HAP-1 (cell line): ENCODE results near the gene TULP4.
A peak's percentile ranks its signal among the peaks of the same experiment; 100 is the strongest.
"Not testable (repeated sequence)": the region's sequence is repeated elsewhere in the genome, so short reads cannot be mapped to it uniquely, and the experiment has no call there.

Source experiments
- DNase-seq, 2 experiments: peaks; one replicate each; pipeline ENCODE4 v3.0.0-alpha.2; 2016 to 2020; ENCODE audit warnings: low spot score in 2 of 2
- H3K27me3 ChIP-seq: fragments of 250-450 bp; sonication (Bioruptor Pico); 2 replicates; pipeline ENCODE4 v1.5.1; 2020; ENCODE audit warnings: low read depth, mild to moderate bottlenecking, moderate library complexity
- H3K36me3 ChIP-seq: fragments of 250-450 bp; sonication (Bioruptor Pico); replicated peaks from 2 replicates; pipeline ENCODE4 v1.5.1; 2020; ENCODE audit warnings: mild to moderate bottlenecking
- H3K4me1 ChIP-seq: fragments of 250-450 bp; sonication (Bioruptor Pico); 2 replicates; pipeline ENCODE4 v1.5.1; 2020; ENCODE audit warnings: mild to moderate bottlenecking
- H3K4me3 ChIP-seq: fragments of 250-450 bp; sonication (Bioruptor Pico); 2 replicates; pipeline ENCODE4 v1.5.1; 2020; ENCODE audit warnings: mild to moderate bottlenecking, moderate library complexity
- H3K9me3 ChIP-seq: fragments of 250-450 bp; sonication (Bioruptor Pico); 2 replicates; pipeline ENCODE4 v1.5.1; 2020; ENCODE audit warnings: mild to moderate bottlenecking, moderate library complexity
- in situ Hi-C: fragments of 300-500 bp; cut with MboI; formaldehyde crosslinking; loops from 3 replicates; pipeline ENCODE4 v1.14.3; 2020; ENCODE audit warnings: low sequenced_read_pairs, inconsistent platforms, mixed read lengths

Gene TULP4

GRCh38 chr6:158459726-158460125, 147.5 kb downstream of the TULP4 start:
- Histone ChIP-seq H3K9me3 (0 out of 2 replicates have a peak, but pooled peaks cover 1% of the 10 kb centered on the region), H3K27me3 (no peaks in the 10 kb centered on the region), H3K4me3 (no peak overlapping the region), H3K36me3 (peaks cover 7% of the 10 kb centered on the region), H3K4me1 (peaks cover 7% of the 10 kb centered on the region)
- no peak for DNase-seq
- in situ Hi-C loops, result no loop called here

DNA sequence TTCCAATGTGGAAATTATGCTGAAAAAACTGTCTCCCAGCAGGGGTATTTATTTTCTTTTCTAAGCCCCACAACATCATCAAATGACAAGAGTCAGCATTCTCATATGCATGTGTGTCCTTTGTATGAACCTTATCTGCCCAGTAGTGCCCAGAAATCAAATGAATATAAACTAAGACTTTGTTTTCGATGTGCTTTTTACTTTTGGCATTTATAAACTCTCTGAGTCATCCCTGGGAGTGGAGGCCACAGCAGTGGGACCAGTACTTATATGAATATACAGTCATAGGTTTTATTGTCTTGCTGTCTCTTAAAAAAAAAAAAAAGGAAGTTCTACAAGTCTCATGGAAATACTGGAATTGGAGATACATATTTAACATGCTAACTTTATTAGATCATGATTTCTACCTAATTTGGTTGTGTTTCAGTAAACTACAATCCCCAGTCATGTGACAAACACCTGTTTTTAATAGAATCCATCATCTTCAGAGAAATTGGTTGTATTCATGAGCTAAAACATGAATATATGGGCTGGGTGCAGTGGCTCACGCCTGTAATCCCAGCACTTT, 148.4 kb downstream of the TULP4 start:
- Histone ChIP-seq H3K4me1 (peaks cover 12% of the 10 kb centered on the region), H3K27me3 (no peaks in the 10 kb centered on the region), H3K36me3 (peaks cover 7% of the 10 kb centered on the region), H3K4me3 (no peak overlapping the region), H3K9me3 (0 out of 2 replicates have a peak, but pooled peaks cover 2% of the 10 kb centered on the region)
- no peak for DNase-seq
- in situ Hi-C loops, result no loop called here

GRCh38 chr6:158461954-158462353, 149.7 kb downstream of the TULP4 start:
- in situ Hi-C loops, result no loop called here
- DNase-seq, result no peak
- 0 out of 2 replicates have a peak, but pooled peaks cover 2% of the 10 kb centered on the region for H3K9me3 ChIP-seq

GRCh38 chr6:158464483-158464882, 152.2 kb downstream of the TULP4 start:
- Histone ChIP-seq H3K36me3 (peaks cover 5% of the 10 kb centered on the region), H3K9me3 (0 out of 2 replicates have a peak, but pooled peaks cover 2% of the 10 kb centered on the region), H3K27me3 (no peaks in the 10 kb centered on the region), H3K4me3 (no peak overlapping the region), H3K4me1 (peaks cover 12% of the 10 kb centered on the region)
- in situ Hi-C loops, result no loop called here
- DNase-seq, result peak; percentile 60 to 72

More at GRCh38 chr6:158461954-158462353, 149.7 kb downstream of the TULP4 start:
- Histone ChIP-seq H3K4me3 (no peak overlapping the region), H3K36me3 (peaks cover 7% of the 10 kb centered on the region), H3K4me1 (peaks cover 12% of the 10 kb centered on the region), H3K27me3 (no peaks in the 10 kb centered on the region)

DNA sequence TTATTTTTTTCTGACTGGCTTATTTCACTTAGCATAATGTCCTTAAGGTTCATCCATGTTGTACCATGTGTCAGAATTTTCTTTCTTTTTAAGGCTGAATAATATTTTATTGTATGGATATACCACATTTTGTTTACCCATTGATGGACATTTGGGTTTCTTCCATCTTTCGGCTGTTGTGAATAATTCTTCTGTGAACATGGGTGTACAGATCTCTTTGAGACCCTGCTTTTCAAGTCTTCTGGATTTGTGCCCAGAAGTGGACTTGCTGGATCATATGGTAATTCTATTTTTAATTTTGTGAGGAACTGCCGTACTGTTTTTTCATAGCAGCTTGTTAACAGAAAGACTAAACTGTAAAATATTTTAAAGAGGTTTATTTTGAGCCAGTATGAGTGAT, 153.0 kb downstream of the TULP4 start:
- in situ Hi-C loops, result no loop called here
- Histone ChIP-seq H3K36me3 (peaks cover 5% of the 10 kb centered on the region), H3K4me3 (no peak overlapping the region), H3K27me3 (no peaks in the 10 kb centered on the region), H3K4me1 (peaks cover 12% of the 10 kb centered on the region), H3K9me3 (0 out of 2 replicates have a peak, but pooled peaks cover 2% of the 10 kb centered on the region)
- no peak for DNase-seq

- H3K9me3 ChIP-seq, result 0 out of 2 replicates have a peak, but pooled peaks cover 2% of the 10 kb centered on the region
- no peaks in the 10 kb centered on the region for H3K27me3 ChIP-seq
- peaks cover 12% of the 10 kb centered on the region for H3K4me1 ChIP-seq
- H3K4me3 ChIP-seq, result no peak overlapping the region
- in situ Hi-C loops, result no loop called here
- DNase-seq, result no peak
- peaks cover 5% of the 10 kb centered on the region for H3K36me3 ChIP-seq
These were observed 153.5 kb downstream of the TULP4 start for GRCh38 chr6:158465747-158466146.

- Histone ChIP-seq H3K36me3 (peaks cover 7% of the 10 kb centered on the region), H3K9me3 (0 out of 2 replicates have a peak, but pooled peaks cover 2% of the 10 kb centered on the region), H3K4me3 (no peak overlapping the region), H3K27me3 (no peaks in the 10 kb centered on the region), H3K4me1 (peaks cover 12% of the 10 kb centered on the region)
- in situ Hi-C loops, result no loop called here
- no peak for DNase-seq
These were observed 155.7 kb downstream of the TULP4 start for GRCh38 chr6:158467923-158468322.

GRCh38 chr6:158468666-158469065, 156.4 kb downstream of the TULP4 start:
- Histone ChIP-seq H3K4me3 (no peak overlapping the region), H3K36me3 (peaks cover 7% of the 10 kb centered on the region), H3K4me1 (peaks cover 12% of the 10 kb centered on the region), H3K9me3 (0 out of 2 replicates have a peak, but pooled peaks cover 2% of the 10 kb centered on the region), H3K27me3 (no peaks in the 10 kb centered on the region)
- in situ Hi-C loops, result no loop called here
- peak; percentile 37 to 55 for DNase-seq

- H3K4me1 ChIP-seq, H3K4me3 ChIP-seq, H3K27me3 ChIP-seq, DNase-seq, H3K36me3 ChIP-seq, H3K9me3 ChIP-seq, in situ Hi-C loops: not testable (repeated sequence)
These were observed 157.8 kb downstream of the TULP4 start for GRCh38 chr6:158470023-158470422.

DNA sequence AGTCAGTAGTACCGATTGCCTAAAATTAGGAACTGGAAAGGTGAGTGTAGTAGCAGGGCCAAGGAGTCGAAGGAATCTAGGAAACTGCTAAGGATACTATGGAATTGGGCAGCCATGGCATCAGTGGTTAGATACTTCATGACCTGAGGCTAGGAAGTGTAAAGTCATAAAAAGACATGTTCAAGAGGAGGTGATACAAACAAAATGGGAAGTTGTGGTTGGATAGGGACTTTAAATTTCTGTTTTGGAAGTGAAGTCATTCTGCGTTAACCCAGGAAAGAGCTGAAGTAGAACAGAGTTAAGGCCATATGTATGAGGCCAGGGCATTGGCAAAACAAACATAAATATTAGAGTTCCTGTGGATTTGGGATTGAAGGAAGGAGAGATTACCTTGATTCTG, 159.1 kb downstream of the TULP4 start:
- Histone ChIP-seq H3K4me1 (peaks cover 18% of the 10 kb centered on the region), H3K4me3 (no peak overlapping the region), H3K9me3 (no peaks in the 10 kb centered on the region), H3K27me3 (no peaks in the 10 kb centered on the region), H3K36me3 (0 out of 2 replicates have a peak, but pooled peaks cover 2% of the 10 kb centered on the region)
- in situ Hi-C loops, result no loop called here
- no peak for DNase-seq

DNA sequence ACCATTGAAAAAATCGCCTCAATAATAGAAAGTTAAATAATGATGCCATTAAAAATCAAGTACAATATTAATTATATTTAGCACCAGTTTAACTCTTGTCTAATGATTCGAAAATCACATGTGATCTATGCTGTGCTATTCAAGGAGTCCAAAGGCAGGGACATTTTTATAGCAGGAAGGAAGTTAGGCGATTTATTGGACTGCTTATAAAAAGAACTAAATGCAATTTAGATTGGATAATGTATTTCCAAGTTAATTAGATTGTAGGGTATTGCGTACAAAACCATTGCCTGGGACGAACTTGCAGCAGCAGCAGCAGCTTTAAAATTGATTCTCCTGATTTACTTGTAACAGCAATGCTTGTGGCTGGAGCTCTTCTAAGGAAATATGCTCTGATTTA, 160.2 kb downstream of the TULP4 start:
- Histone ChIP-seq H3K27me3 (no peaks in the 10 kb centered on the region), H3K4me1 (peaks cover 18% of the 10 kb centered on the region), H3K36me3 (0 out of 2 replicates have a peak, but pooled peaks cover 2% of the 10 kb centered on the region), H3K4me3 (no peak overlapping the region), H3K9me3 (no peaks in the 10 kb centered on the region)
- no peak for DNase-seq
- in situ Hi-C loops, result no loop called here

DNA sequence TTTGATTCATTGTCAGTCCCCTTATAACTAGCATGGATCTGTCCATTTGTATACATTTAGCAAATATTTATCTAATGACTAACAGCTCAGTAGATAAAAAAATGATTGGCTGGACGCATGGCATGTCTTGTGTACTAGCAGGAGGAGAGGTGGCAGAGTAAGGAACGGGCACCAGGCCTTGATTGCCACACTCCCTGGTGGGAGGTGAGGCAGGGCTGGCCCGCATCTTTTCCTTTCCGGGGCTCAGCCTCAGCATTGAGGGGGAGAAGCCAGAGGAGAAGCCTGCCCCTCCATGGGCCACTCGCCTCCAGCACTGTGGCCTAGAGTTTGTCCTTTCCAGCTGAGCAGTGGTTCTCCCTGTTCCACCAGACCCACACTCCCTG, 162.7 kb downstream of the TULP4 start:
- in situ Hi-C loops, result no loop called here
- DNase-seq, result peak in 1 of 2 experiments; percentile 47
- Histone ChIP-seq H3K36me3 (peaks cover 6% of the 10 kb centered on the region), H3K4me3 (no peak overlapping the region), H3K27me3 (no peaks in the 10 kb centered on the region), H3K4me1 (peaks cover 18% of the 10 kb centered on the region), H3K9me3 (no peaks in the 10 kb centered on the region)

- H3K27me3 ChIP-seq, result no peaks in the 10 kb centered on the region
- no peaks in the 10 kb centered on the region for H3K9me3 ChIP-seq
- H3K4me1 ChIP-seq, result peaks cover 18% of the 10 kb centered on the region
- in situ Hi-C loops, result no loop called here
- H3K4me3 ChIP-seq, result no peak overlapping the region
- peaks cover 12% of the 10 kb centered on the region for H3K36me3 ChIP-seq
- DNase-seq, result peak; percentile 81 to 92
These were observed 163.4 kb downstream of the TULP4 start for GRCh38 chr6:158475344-158476302.

DNA sequence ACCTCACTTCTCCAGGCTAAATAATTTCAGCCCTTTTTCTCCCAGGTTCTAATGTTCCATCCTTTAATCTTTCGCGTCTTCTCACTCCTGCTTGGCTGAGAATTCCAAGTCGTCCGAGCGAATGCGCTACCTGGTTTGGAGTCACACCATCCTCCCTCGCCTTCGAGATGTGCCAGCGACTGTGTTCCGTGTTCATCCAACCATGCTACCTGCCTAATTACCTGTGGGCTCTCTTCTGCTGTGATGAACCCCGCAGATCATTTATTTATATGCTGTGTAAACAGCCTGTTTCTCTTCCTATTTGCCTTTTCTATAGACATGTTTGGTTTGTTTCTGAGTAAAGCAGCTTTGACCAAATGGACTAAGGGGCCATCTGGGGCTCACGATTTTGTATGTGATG, 164.1 kb downstream of the TULP4 start:
- Histone ChIP-seq H3K4me1 (peaks cover 18% of the 10 kb centered on the region), H3K27me3 (no peaks in the 10 kb centered on the region), H3K36me3 (peaks cover 16% of the 10 kb centered on the region), H3K4me3 (no peak overlapping the region), H3K9me3 (no peaks in the 10 kb centered on the region)
- in situ Hi-C loops, result no loop called here
- DNase-seq, result no peak
